Left lung (tissue), 10 donors: ENCODE data around the gene PTDSS2. TPM values are rescaled to one million over a fixed set of nuclear protein-coding genes. Genes with fewer than 3 reads are reported as not detected.

Experiments used
- ATAC-seq: fragments of 200-7000 bp; cut with Tn5 transposase; one replicate; pipeline ENCODE4 v1.9.1; 2020; ENCODE audit warnings: moderate library complexity
- DNase-seq, 4 donors: peaks; one replicate each; pipeline ENCODE4 v3.0.0-alpha.2; 2013 to 2020
- H3K27ac ChIP-seq, 2 donors: fragments of 200-600 bp; sonication (generic) in 1 of 2; one replicate each; pipeline versions ENCODE4 v1.5.0 to v1.8.0; 2020 to 2021
- H3K27me3 ChIP-seq, 2 donors: fragments of 200-600 bp; sonication (generic) in 1 of 2; one replicate each; pipeline versions ENCODE4 v1.5.0 to v1.8.0; 2020 to 2021
- H3K36me3 ChIP-seq, 2 donors: fragments of 200-600 bp; sonication (generic) in 1 of 2; one replicate each; pipeline versions ENCODE4 v1.5.0 to v1.8.0; 2020 to 2021
- H3K4me1 ChIP-seq, 2 donors: fragments of 200-600 bp; one replicate each; pipeline ENCODE4 v1.8.0; 2021
- H3K4me3 ChIP-seq, 2 donors: fragments of 200-600 bp; sonication (generic) in 1 of 2; one replicate each; pipeline versions ENCODE4 v1.5.0 to v1.8.0; 2020 to 2021; ENCODE audit warnings: mild to moderate bottlenecking in 1 of 2
- H3K9me3 ChIP-seq, 2 donors: fragments of 200-600 bp; sonication (generic) in 1 of 2; one replicate each; pipeline versions ENCODE4 v1.5.0 to v1.8.0; 2020 to 2021
- CTCF ChIP-seq, 2 donors: fragments of 200-600 bp; sonication (generic) in 1 of 2; IDR thresholded peaks; one replicate each; pipeline versions ENCODE4 v1.5.0 to v1.8.0; 2021; ENCODE audit warnings: antibody characterized with exemption in 2 of 2
- intact Hi-C, 2 donors: fragments of 100-400 bp; cut with DNase I; formaldehyde crosslinking; loops; one replicate each; pipeline versions ENCODE4 v1.11.2 to v1.14.2; 2022
- polyA plus RNA-seq, 6 donors: library from polyadenylated mRNA; unstranded; fragments of 120-200 nt; gene quantifications; one replicate each; pipeline ENCODE4 v1.2.1, GENCODE V29; 2013; ENCODE audit not compliant: insufficient read length in 6 of 6
- total RNA-seq, 2 donors: library from RNA; stranded (reverse); fragmentation: NEBNext Ultra II Directional; extraction: Animal tissue kit (Norgen Biotek cat#: 25700); gene quantifications; one replicate each; pipeline ENCODE4 v1.2.1, GENCODE V29; 2021
- donor health status: DM: no; HTN: yes; CAD: no.
- donor health status: DM: no; HTN: no; CAD: no.

Gene PTDSS2
- total and polyA plus RNA-seq, 8 donors = 21.5 to 30.3 (median 25.7) TPM

GRCh38 chr11:497565-498296, 47.7 kb downstream of the PTDSS2 start:
- peaks cover 0 to 95% of the 10 kb centered on the region in 2 donors for H3K36me3 ChIP-seq
- intact Hi-C loops = no loop called here
- DNase-seq = peak in 1 of 4 donors; percentile 59
- no peaks in the 10 kb centered on the region for H3K9me3 ChIP-seq
- H3K4me1 ChIP-seq = peaks cover 0 to 10% of the 10 kb centered on the region in 2 donors
- no peak overlapping the region for H3K27ac ChIP-seq
- no peak for ATAC-seq
- H3K27me3 ChIP-seq = no peaks in the 10 kb centered on the region
- no peak for TF ChIP-seq CTCF (IDR thresholded peaks at IDR 0.05)
- no peak overlapping the region for H3K4me3 ChIP-seq

DNA sequence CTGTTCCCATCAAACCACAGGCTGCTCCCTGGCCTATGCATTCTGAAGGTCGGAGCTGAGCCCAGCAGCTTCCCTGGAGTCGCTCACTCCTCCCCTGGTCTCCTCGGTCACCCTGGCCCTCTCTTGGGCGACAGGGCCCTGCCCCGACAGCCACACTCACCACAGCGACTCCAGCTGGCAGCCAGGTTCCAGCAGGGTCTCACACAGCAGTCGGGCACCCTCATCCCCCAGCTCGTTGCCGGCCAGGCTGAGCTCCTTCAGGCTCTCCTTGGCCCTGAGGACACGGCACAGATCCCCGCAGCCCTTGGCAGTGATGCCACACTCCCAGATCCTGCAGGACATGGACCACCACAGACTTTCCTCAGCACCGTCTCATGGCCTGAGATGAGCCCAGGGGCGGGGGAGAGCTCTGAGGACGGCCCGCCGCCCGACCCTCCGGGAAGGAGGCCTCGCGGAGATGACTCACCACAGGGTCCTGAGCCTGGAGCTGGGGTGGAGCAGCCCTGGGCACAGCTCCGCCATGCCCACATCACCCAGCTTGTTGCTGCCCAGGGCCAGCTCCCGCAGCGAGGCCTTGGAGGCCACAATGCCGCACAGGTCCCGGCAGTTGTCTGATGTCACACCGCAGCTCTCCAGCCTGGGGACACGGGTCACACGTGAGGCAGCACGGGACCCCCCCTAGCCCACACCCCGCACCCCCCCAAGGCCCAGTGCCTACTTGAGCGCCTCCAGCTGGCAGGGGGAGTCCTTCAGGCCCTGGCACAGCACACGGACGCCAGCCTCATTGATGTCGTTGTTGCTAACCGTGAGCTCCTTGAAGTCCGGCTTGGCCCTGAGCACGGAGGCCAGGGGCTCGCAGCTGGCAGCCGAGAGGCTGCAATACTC, 48.5 kb downstream of the PTDSS2 start:
- no peak overlapping the region for H3K4me3 ChIP-seq
- H3K27me3 ChIP-seq = no peaks in the 10 kb centered on the region
- peaks cover 0 to 87% of the 10 kb centered on the region in 2 donors for H3K36me3 ChIP-seq
- peak in 1 of 4 donors; percentile 71 for DNase-seq
- no peak for TF ChIP-seq CTCF (IDR thresholded peaks at IDR 0.05)
- intact Hi-C loops = no loop called here
- H3K9me3 ChIP-seq = no peaks in the 10 kb centered on the region
- H3K27ac ChIP-seq = no peak overlapping the region
- peaks cover 5 to 18% of the 10 kb centered on the region in 2 donors for H3K4me1 ChIP-seq
- no peak for ATAC-seq

GRCh38 chr11:499201-500076, 49.4 kb downstream of the PTDSS2 start:
- Histone ChIP-seq H3K4me3 (no peak overlapping the region), H3K27me3 (no peaks in the 10 kb centered on the region), H3K36me3 (peaks cover 0 to 78% of the 10 kb centered on the region in 2 donors), H3K9me3 (no peaks in the 10 kb centered on the region), H3K27ac (no peak overlapping the region), H3K4me1 (peaks cover 10 to 27% of the 10 kb centered on the region in 2 donors)
- DNase-seq (peak in 1 of 4 donors; percentile 73), ATAC-seq (no peak)
- no peak for TF ChIP-seq CTCF (IDR thresholded peaks at IDR 0.05)
- intact Hi-C loops = no loop called here

DNA sequence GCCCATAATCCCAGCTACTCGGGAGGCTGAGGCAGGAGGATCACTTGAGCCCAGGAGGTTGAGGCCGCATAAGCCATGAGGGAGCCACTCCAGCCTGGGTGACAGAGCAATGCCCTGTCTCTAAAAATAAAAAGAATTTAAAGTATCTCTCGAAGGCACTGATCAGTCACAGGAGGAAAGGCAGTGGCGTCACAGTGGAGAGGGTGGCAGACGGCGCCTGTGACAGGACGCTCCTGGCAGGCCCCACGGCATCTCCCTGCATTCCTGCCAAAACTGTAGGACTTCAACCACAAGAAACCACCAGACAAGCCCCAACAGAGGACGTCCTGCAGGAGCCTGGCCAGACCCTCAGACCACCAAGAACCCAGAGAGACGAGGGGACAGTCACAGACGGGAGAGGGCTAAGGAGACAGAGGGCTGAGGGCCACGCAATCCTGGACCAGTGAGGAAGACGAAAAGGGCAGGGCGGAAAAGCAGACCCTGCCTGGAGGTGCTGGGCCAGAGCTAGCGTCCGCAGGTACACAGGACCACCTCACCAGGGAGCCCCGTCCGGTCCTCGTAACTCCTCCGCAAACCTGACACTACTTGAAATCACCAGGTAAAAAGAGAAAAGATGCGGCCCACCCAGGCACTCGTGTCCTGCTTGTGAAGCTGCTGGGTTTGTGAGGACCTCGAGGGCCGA, 51.1 kb downstream of the PTDSS2 start:
- no peak for ATAC-seq

More for the DNA sequence above, 51.1 kb downstream of the PTDSS2 start:
- TF ChIP-seq CTCF (IDR thresholded peaks at IDR 0.05) = no peak
- H3K4me3 ChIP-seq = no peak overlapping the region
- no peaks in the 10 kb centered on the region for H3K27me3 ChIP-seq
- H3K4me1 ChIP-seq = peaks cover 25 to 43% of the 10 kb centered on the region in 2 donors
- H3K36me3 ChIP-seq = peaks cover 0 to 61% of the 10 kb centered on the region in 2 donors
- intact Hi-C loops = no loop called here
- H3K27ac ChIP-seq = no peak overlapping the region
- no peak for DNase-seq
- no peaks in the 10 kb centered on the region for H3K9me3 ChIP-seq
